GM18520 (cell line): ENCODE measurements around the gene SIN3A.
"Not testable (repeated sequence)": the region's sequence is repeated elsewhere in the genome, so short reads cannot be mapped to it uniquely, and the experiment has no call there.

Experiments used
- ATAC-seq: cut with Tn5 transposase; IDR thresholded peaks from one replicate; pipeline ENCODE4 v1.9.1; 2021; ENCODE audit not compliant: unreplicated experiment

The SIN3A gene

DNA sequence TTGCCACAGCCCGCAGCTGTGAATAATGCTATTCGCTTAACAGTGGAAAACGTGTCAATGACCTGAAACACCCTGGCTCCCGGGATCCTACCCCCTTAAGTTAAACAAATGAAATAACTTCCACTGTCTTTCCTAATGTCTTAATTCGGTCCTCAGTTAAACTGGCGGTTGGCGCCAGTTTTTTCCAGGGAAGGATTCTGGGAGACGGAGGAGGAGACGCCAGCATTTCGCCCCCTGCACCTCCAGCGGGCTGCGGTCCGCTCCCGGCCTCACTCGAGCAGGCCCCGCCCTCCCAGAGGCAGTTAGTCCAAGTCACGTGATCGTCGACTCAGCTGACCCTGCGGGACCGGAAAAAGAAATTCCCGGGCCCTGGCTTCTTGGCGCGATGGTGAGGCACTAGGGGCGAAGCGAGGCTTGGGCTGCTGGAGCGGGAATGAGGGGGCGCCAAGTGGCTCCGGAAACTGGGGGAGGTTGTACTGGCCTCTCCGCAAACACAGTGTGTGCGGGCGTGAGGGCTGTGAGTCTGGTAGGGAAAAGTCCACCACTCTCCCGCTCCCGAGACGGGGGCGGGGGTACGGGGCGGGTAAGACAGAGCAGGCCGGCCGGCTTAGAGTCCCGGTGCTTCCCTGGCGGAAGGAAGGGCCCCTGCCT, 115.7 kb downstream of the SIN3A start, which contains the start of gene COMMD4:
TSS of gene COMMD4 (plus strand) at position 359 of the 651 bp plus-strand sequence. CDS start at position 386, 27 bp downstream.
- no peak for ATAC-seq

DNA sequence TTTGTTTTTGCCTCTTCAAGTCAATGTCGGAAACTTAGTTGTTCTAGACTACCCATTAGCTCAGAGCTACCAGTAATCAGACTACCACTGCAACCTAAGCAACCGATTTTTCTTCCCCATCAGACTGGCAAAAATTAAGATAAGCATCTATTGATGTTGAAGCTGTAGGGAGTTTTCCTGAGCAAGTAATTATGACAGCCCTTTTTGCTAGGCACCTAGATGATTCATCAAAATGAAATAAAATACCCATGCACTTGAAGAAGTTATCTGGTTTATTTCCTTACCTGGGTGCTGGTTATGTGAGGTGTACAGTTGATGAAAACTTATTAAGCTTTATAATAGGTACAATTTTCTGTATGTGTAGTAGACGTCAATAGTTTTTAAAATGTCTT, 116.2 kb downstream of the SIN3A start:
- no peak for ATAC-seq

DNA sequence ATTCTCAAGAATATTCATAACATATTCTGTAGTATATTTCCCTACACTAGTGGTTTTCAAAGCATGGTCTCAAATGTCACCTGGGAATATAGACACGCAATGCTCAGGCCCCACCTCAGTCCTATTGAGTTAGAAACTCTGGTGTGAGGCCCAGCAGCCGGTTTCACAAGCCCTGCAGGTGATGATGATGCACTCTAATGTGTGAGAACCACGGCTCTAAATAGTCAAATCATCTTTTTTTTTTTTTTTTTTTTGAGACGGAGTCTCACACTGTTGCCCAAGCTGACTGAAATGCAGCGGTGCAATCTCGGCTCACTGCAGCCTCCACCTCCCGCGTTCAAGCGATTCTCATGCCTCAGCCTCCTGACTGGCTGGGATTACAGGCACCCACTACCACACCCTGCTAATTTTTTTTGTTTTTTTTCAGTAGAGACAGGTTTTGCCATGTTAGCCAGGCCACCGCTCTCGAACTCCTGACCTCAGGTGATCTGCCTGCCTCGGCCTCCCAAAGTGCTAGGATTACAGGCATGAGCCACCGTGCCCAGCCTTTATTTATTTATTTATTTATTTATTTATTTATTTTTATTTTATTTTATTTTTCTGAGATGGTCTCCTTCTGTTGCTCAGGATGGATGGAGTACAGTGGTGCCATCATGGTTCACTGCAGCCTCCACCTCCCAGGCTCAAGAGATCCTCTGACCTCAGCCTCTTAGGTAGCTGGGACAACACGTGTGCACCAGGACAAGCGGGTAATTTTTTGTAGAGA, 117.7 kb downstream of the SIN3A start:
- ATAC-seq, result not testable (repeated sequence)

- not testable (repeated sequence) for ATAC-seq
Measured at GRCh38 chr15:75332093-75332492, 119.4 kb downstream of the SIN3A start.

DNA sequence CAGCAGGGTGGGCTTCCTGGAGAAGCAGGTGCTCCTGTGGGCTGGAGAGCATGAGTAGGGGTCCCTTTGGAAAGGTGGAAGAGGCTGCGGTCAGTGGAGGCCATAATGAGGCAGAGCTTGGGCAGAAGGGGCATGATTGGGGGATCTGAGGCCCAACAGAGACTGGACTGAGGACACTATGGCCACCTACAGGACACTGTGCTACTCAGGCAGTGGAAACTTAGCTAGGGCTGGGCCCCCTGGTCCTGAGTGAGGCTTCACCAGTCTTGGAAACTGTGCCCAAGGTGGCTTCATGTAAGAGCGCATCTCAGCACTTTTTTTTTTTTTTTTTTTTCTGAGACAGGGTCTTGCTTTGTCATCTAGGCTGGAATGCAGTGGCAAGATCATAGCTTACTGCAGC, 121.9 kb downstream of the SIN3A start:
- no peak for ATAC-seq

DNA sequence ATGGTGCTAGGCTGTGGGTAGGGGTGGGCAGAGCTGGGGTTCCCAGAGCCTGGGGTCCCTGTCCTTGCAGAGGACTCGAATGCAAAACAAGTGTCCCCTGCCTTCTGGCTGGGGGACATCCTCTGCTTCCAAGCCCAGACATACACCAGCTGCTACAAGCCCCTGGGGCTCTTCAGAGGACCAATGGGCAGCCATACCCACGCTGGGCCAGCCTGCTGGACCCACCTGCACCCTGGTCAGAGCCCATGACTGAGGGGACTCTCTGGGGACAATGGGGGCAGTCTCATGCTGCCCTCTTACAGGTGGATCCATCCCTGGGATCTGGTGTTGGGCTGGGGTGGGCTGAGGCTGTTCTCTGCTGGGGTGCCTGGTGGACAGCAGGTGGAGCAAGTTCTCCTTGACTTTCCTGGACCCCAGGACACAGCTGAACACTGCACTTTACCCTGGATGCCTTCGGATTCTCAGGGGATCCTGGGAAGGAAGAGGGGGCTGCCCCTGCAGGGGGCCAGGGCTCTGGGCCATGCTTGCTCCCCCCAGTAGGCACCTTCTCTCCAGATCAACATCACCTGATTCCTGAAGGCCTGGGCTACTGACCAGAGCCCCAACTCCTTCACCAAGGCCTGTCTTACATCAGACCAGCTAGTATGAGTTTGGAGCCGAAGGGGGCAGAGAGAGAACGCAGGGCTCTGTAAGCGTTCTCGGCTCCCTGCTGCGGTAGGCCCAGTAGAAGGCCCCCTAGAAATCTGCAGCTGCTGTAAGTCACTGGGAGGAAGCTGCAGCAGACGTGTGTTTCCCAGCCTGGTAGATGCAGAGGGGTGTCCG, 122.8 kb downstream of the SIN3A start:
- no peak for ATAC-seq

- no peak for ATAC-seq
Measured at GRCh38 chr15:75327491-75327890, 124.0 kb downstream of the SIN3A start.

- ATAC-seq, result no peak
Measured at GRCh38 chr15:75327005-75327404, 124.5 kb downstream of the SIN3A start.

DNA sequence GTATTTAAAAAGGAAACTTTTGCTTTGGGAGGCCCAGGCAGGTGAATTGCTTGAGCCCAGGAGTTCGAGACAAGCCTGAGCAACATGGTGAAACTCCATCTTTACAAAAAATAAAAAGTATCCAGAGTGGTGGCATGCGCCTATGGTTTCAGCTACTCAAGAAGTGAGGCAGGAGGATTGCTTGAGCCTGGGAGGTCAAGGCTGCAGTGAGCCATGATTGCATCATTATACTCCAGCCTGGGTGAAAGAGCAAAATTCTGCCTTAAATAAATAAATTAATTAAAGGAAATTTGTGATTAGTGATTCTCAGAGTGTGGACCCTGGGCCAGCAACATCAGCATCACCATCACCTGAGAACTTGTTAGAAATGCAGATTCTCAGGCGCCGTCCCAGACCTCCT, 125.6 kb downstream of the SIN3A start:
- no peak for ATAC-seq

DNA sequence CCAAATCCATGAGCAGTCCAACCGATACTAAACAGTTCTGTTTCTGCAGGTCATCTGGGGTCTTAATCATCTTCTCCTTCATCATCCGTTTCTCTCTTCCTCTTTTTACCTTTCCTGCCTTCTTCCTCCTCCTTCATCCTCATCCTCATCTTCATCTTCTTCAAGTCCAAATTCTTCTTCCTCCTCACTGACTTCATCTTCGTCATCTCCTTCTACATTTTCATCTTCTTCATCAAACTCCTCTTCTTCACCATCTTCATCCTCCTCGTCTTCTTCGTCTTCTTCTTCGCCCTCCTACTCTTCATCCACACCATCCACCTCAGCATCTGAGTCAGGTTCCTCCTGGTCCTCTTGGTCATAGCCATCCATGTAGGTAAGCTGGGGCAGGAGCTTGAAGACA, 129.8 kb downstream of the SIN3A start:
- ATAC-seq, result no peak
